ENCODE measurements around the gene ATL2.

ATL2 gene

DNA sequence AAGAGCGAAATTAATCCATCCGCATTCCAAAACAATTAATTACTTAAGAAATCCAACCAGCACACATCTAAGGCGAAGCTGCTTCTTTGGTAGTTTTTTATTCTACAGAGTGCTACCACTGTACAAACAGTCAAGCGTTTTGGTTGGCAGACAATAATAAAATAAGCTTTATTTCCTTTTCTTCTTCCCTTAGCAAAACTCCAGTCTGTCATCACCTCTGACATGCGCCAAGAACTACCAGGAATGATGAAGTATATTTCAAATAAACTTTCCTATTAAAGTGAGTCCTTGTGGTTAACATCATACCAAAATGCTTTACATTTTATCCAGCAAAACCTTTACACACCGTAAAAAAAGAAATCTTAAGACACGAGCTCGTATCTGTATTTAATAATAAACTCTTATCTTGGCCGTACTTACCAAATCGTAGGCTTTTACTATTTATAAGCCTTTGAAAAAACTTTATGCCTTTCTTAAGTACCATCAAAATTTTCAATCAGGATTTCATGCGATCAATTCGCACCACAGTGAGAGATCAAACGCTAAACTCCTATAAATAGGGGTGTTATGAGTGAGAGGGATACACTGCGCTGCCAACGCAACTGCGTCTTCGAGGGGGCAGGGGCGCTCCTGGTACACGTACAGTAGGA lies 1.3 kb downstream of the ATL2 start (continued):
- no peak for TF ChIP-seq MEIS1 (CRISPR knock-in tag; IDR thresholded peaks at IDR 0.05; ENCODE audit: borderline replicate concordance)
- TF ChIP-seq, protein P1, sequence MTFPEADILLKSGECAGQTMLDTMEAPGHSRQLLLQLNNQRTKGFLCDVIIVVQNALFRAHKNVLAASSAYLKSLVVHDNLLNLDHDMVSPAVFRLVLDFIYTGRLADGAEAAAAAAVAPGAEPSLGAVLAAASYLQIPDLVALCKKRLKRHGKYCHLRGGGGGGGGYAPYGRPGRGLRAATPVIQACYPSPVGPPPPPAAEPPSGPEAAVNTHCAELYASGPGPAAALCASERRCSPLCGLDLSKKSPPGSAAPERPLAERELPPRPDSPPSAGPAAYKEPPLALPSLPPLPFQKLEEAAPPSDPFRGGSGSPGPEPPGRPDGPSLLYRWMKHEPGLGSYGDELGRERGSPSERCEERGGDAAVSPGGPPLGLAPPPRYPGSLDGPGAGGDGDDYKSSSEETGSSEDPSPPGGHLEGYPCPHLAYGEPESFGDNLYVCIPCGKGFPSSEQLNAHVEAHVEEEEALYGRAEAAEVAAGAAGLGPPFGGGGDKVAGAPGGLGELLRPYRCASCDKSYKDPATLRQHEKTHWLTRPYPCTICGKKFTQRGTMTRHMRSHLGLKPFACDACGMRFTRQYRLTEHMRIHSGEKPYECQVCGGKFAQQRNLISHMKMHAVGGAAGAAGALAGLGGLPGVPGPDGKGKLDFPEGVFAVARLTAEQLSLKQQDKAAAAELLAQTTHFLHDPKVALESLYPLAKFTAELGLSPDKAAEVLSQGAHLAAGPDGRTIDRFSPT (tag by site-specific recombination; IDR thresholded peaks at IDR 0.05) = no peak

DNA sequence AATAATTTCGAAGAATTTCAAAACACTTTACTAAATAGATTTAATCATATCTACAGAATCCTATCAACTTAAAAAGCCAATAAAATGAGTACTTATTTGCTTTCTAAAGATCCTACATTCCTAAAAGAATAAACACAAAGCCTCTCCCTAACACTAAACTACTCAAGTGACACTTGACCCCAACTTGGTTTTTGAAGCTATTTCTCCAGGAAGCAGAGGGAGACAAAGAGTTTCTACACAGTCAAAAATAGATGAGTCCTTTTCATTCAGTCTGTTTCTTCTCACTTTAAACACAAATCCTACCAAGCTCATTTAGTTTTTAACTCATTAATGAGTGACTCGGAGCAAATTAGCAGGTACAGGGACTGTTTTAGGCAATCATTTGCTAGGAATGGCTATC lies 2.1 kb downstream of the ATL2 start:
- ChIA-PET POLR2A (interaction anchor here (0.5 to 1.0 kb wide), 2 partner anchors 9 to 190 kb away, joined by 3 to 5 read pairs; no protein-coding TSS in a partner anchor), CTCF (interaction anchor here (0.7 to 4.9 kb wide), 9 partner anchors 9 to 515 kb away, joined by 3 to 35 read pairs (median 5); no protein-coding TSS in a partner anchor)
- peaks cover 30% of the 10 kb centered on the region for H3K4me1 ChIP-seq (ENCODE audit: control insufficient read depth, insufficient read depth, low read length)
- no peak overlapping the region for H3K27ac ChIP-seq (ENCODE audit: extremely low read depth, low read depth, low read length)
- H3K4me3 ChIP-seq (ENCODE audit: low read depth, low read length) = peak overlapping the region; percentile 23
- no peaks in the 10 kb centered on the region; a peak in 1 of 3 replicates for H3K36me3 ChIP-seq (ENCODE audit: control insufficient read depth in 2 of 2, insufficient read depth in 1 of 2, low read length in 2 of 2)
- TF ChIP-seq ZNF433 (tag by site-specific recombination; IDR thresholded peaks at IDR 0.05; ENCODE audit: low read depth) = no peak
- TF ChIP-seq, protein P2, sequence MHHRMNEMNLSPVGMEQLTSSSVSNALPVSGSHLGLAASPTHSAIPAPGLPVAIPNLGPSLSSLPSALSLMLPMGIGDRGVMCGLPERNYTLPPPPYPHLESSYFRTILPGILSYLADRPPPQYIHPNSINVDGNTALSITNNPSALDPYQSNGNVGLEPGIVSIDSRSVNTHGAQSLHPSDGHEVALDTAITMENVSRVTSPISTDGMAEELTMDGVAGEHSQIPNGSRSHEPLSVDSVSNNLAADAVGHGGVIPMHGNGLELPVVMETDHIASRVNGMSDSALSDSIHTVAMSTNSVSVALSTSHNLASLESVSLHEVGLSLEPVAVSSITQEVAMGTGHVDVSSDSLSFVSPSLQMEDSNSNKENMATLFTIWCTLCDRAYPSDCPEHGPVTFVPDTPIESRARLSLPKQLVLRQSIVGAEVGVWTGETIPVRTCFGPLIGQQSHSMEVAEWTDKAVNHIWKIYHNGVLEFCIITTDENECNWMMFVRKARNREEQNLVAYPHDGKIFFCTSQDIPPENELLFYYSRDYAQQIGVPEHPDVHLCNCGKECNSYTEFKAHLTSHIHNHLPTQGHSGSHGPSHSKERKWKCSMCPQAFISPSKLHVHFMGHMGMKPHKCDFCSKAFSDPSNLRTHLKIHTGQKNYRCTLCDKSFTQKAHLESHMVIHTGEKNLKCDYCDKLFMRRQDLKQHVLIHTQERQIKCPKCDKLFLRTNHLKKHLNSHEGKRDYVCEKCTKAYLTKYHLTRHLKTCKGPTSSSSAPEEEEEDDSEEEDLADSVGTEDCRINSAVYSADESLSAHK (tag by site-specific recombination; IDR thresholded peaks at IDR 0.05) = 0 out of 2 replicates have a peak, but pooled peaks have one; percentile 29
- no peak for TF ChIP-seq ZSCAN30 (tag by site-specific recombination; IDR thresholded peaks at IDR 0.05)
- no peak for TF ChIP-seq ZNF404 (tag by site-specific recombination; IDR thresholded peaks at IDR 0.05)
- 0 out of 2 replicates have a peak, but pooled peaks have one; percentile 19 for TF ChIP-seq ZNF660 (tag by site-specific recombination; IDR thresholded peaks at IDR 0.05)
- no peak for TF ChIP-seq ZBTB48 (tag by site-specific recombination; IDR thresholded peaks at IDR 0.05)
- no peak for TF ChIP-seq ZNF146 (tag by site-specific recombination; IDR thresholded peaks at IDR 0.05)
- TF ChIP-seq, protein P3, sequence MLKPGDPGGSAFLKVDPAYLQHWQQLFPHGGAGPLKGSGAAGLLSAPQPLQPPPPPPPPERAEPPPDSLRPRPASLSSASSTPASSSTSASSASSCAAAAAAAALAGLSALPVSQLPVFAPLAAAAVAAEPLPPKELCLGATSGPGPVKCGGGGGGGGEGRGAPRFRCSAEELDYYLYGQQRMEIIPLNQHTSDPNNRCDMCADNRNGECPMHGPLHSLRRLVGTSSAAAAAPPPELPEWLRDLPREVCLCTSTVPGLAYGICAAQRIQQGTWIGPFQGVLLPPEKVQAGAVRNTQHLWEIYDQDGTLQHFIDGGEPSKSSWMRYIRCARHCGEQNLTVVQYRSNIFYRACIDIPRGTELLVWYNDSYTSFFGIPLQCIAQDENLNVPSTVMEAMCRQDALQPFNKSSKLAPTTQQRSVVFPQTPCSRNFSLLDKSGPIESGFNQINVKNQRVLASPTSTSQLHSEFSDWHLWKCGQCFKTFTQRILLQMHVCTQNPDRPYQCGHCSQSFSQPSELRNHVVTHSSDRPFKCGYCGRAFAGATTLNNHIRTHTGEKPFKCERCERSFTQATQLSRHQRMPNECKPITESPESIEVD (tag by site-specific recombination; IDR thresholded peaks at IDR 0.05) = peak; percentile 44
- no peaks in the 10 kb centered on the region for H3K9me3 ChIP-seq (ENCODE audit: control insufficient read depth, insufficient read depth, low read depth, low read length)

DNA sequence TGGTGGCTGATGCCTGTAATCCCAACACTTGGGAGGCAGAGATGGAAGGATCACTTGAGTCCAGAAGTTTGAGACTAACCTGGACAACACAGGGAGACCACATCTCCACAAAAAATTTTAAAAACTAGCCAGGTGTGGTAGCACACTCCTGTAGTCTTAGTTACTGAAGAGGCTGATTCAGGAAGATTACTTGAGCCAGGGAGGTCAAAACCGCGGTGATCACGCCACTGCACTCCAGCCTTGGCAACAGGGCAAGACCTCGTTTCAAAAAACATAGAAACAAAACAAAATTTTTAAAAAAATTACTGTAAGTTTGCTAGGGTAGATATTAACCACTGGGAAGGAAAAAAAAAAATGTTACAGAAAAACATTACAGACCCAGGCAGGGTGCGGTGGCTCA lies 5.8 kb downstream of the ATL2 start:
- Histone ChIP-seq H3K36me3 (ENCODE audit: control insufficient read depth in 2 of 2, insufficient read depth in 1 of 2, low read length in 2 of 2) (no peaks in the 10 kb centered on the region; a peak in 1 of 3 replicates), H3K27ac (ENCODE audit: extremely low read depth, low read depth, low read length) (no peak overlapping the region), H3K9me3 (ENCODE audit: control insufficient read depth, insufficient read depth, low read depth, low read length) (no peaks in the 10 kb centered on the region), H3K4me1 (ENCODE audit: control insufficient read depth, insufficient read depth, low read length) (peaks cover 33% of the 10 kb centered on the region), H3K4me3 (ENCODE audit: low read depth, low read length) (no peak overlapping the region)
- ChIA-PET POLR2A (no interaction called here), CTCF (interaction anchor here (0.6 to 0.7 kb wide), 2 partner anchors 75 to 78 kb away, joined by 3 to 5 read pairs; no protein-coding TSS in a partner anchor)
- no peak for TF ChIP-seq ZNF561 (tag by site-specific recombination; IDR thresholded peaks at IDR 0.05; ENCODE audit: borderline replicate concordance)
- TF ChIP-seq ZNF777 (tag by site-specific recombination; IDR thresholded peaks at IDR 0.05; ENCODE audit: borderline replicate concordance) = no peak
- TF ChIP-seq KLF10 (tag by site-specific recombination; IDR thresholded peaks at IDR 0.05) = no peak
- no peak for TF ChIP-seq ZNF677 (tag by site-specific recombination; IDR thresholded peaks at IDR 0.05)
- no peak for TF ChIP-seq ZNF837 (tag by site-specific recombination; IDR thresholded peaks at IDR 0.05)
- no peak for TF ChIP-seq EGR2 (tag by site-specific recombination; IDR thresholded peaks at IDR 0.05; ENCODE audit: low read depth)

Measured in HEK293 (cell line).